NCI-H82 treated with DMSO at 0.1 percent for 48 hours (cell line): Measurements from ENCODE around the gene CPZ.

Experiments used
- DNase-seq: peaks from one replicate; lab custom pipeline; 2025; ENCODE audit not compliant: unreplicated experiment; lab: John Stamatoyannopoulos, UW

Gene CPZ

GRCh38 chr4:8592366-8593263 lies at the start of gene CPZ:
TSS of gene CPZ (plus strand) at chr4:8592765. CDS start at chr4:8592834, 69 bp downstream.
- no peak for DNase-seq

DNA sequence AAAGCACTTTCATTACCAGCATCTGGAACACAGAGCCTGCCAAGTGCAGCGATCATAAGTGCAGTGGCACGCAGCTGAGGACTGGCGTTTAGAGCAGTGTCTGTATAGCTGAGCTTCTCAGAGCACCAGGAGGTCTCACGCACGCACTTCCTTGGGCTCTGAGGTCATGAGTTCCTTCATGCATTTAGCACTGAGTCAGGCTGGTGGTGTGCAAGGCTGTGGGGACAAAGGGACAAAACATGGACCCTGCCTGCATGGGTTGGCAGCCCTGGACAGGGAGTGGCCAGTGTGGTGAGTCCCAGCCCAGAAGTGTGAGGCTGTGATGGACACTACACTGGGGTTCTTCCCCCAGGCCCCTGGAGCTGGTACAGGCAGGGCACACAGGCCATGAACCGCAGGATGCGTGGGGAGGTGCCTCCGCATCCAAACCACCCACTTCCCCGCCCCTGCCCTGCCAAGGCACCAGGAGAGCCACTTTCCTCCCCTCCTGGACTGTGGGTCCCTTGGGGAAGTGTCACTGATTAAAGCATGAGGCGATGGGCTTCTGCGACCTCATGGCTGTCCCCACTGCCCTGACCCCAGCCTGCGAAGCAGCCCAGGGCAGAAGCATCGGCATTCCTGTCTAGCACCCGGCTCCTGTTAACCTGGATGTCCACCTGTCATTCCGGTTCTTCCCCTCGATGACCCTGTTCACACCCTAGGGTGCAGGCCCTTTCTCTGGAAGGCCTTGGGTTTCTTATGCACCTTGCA lies 49.6 kb upstream of the CPZ start:
- DNase-seq: no peak

GRCh38 chr4:8543623-8544022 lies 48.9 kb upstream of the CPZ start:
- DNase-seq: no peak

GRCh38 chr4:8544282-8544681 lies 48.3 kb upstream of the CPZ start:
- no peak for DNase-seq

DNA sequence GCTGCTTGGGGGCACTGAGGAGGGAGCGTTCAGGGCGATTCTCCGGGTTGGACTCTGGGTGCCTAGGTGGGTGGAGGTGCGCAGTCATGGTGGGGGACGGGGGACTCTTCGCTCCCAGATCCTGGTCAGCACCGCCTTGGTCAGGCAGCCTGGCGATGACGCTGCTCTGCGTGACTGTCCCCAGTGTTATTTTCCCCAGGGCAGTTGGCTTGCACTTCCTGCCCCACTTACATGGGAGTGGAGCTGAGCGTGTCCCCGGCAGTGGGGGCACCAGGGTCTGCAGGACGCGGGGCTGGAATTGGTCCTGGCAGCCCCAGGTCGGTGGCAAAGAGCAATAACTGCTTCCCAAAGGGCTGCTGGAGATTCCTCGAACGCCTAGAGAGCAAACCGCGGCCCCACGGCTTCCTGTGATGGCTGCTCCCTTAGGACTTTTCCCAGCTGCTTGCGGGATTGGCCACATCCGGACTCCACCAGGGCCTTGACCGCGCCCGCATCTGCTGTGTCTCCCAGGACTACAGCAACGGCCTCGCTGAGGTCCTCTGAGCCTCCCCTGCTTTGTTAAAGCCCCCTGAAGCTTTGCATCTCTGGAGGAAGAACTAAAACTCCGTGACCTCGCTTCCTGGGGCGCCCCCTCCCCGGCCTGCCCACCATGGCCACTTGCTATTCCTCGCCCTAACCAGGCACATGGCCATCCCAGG lies 47.7 kb upstream of the CPZ start:
- DNase-seq: no peak

- DNase-seq: no peak
Observed at GRCh38 chr4:8545439-8545765, 47.2 kb upstream of the CPZ start.

DNA sequence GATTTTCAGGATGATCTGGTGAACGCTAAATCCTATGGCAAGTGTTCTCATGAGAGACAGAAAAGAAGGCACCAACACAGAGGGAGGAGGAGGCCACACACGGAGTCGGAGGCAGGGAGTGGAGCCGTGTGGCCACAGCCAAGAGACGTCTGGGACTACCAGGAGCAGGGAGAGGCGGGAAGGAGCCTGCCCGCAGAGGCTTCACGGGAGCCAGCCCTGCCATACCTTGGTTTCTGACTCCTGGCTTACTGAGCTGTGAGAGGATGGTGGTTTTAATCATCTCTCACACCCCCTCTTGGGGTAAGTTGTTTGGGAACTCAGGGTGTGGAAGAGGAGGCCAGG lies 45.8 kb upstream of the CPZ start:
- no peak for DNase-seq

- DNase-seq: no peak
Observed at GRCh38 chr4:8547108-8547911, 45.3 kb upstream of the CPZ start.

GRCh38 chr4:8547912-8548730 lies 44.4 kb upstream of the CPZ start:
- no peak for DNase-seq

GRCh38 chr4:8548731-8549351 lies 43.7 kb upstream of the CPZ start:
- DNase-seq: no peak

DNA sequence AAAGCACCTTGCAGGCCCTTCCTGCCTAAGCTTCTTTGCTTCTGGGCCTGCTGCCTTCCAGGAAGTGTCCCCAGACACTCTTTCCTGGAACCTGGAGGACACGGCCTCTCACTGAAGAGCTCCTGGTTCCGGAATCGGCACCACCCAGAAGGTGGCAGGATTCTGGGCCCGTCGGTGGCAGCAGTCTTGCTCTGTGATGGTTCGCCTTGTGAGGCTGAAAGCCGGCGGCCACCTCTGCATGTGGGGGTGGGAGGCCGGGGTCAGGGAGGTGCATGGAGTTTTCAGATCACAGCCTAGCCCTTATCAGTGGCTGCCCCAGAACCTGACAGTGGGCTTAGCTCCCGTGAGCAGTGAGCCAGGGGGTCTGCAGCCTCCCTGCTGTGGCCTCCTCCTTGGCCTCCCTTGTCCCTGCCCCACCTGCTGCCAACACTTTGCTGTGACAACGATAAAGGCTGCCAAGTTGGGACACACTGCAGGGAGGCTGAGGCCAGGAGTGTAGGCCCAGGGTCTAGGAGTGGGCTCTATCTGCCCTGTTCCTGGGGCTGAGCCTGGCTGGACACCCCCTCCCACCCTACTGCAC lies 43.1 kb upstream of the CPZ start:
- no peak for DNase-seq

DNA sequence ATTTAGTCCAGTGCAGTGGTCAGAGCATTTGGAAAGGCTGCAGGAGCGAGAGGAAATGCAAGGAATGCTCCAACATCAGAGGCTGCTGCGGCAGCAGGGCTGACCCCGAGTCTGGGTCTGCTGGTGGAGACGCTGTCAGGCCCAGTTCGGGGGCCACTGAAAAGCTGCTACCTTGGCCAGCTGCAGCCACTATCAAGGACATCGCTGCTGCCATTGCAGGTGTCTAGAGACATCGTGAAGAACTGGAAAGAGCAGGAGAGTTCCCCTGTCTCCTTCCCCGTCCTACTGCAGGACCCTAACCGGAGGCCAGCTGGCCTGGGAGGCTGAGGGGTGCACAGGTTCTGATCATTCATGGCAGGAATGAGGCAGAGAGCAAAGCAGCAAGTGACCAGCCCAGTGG lies 41.9 kb upstream of the CPZ start:
- no peak for DNase-seq

- DNase-seq: no peak
Observed at GRCh38 chr4:8552024-8552423, 40.5 kb upstream of the CPZ start.

GRCh38 chr4:8552581-8553205 lies 39.9 kb upstream of the CPZ start:
- no peak for DNase-seq

- DNase-seq: no peak
Observed at GRCh38 chr4:8553216-8553615, 39.3 kb upstream of the CPZ start.

DNA sequence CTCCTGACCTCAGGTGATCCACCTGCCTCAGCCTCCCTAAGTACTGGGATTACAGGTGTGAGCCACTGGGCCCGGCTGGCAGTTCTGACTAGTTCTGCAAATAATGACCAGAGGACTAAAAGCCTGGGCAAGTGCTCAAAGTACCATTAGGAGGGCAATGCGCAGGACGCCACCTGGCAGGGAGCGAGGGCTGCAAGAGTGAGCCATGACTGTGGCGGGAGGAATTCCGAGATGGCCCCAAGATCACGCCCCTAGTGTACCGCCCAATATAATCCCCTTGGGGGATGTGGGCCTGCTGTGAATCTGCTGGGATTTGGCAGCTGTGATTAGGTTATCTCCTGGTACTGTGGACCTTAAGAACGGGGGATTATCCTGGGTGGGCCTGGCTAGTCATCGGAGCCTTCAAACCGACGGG lies 38.6 kb upstream of the CPZ start:
- no peak for DNase-seq

DNA sequence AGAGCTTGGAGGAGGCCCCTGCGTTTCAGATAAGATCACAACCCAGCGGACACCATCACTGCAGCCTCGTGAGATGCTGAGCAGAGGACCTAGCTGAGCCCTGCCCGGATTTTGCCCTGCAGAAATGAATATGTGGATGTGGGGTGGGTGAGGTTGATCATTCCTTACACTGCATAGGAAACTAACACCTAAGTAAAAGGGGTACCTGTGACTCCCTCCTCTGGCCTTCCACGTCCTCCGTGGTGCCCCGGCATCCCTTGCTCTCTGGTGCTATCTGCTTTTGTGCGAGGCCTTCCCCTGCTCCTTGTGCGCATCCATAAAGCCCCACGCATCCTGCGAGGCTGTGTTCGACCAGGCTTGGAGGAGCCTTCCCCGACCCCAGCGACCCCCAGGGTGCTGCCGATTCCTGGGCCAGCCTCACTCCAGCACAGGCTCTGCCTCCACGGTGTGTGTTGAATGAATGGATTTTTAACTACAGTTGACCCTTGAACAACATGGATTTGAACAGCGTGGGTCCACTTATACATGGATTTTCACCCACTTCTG lies 37.9 kb upstream of the CPZ start:
- no peak for DNase-seq

DNA sequence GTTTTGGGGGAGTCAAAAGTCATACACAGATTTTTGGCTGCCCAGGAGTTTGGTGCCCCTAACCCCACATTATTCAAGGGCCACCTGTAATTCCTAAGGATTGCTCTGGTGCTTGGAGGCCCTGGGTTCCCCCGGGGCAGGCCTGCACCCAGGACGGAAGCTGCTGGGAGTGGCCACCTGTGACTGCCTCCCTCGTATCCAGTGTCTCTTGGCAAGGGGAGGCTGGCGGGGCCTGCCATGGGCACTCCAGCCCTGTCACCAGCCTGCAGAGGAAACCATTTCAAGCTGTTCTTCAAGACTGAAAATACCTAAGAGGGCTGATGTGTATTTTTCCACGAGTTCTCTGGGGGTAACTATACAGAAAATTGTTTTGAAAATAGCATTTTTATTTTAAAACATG lies 36.8 kb upstream of the CPZ start:
- no peak for DNase-seq
